A549 (cell line): Measurements from ENCODE around the gene TMTC2. TPM values are rescaled to one million over a fixed set of nuclear protein-coding genes. Genes with fewer than 3 reads are reported as not detected.
A peak's percentile ranks its signal among the peaks of the same experiment; 100 is the strongest.

Experiments
- ATAC-seq, 2 experiments: fragments of 200-7000 bp in 1 of 2; fragments of >200 bp in 1 of 2; cut with Nextera tagmentation in 1 of 2; cut with Tn5 transposase in 1 of 2; 3 replicates each; pipeline versions ENCODE4 v1.8.0 to v1.9.1; 2018 to 2020; ENCODE audit warnings: mild to moderate bottlenecking in 1 of 2, moderate library complexity in 1 of 2
- CTCF ChIA-PET: fragments of 300-600 bp; sonication (Branson Sonifier 250); formaldehyde crosslinking; extraction: SDS; loops from one replicate; lab custom pipeline; 2021; ENCODE audit warnings: antibody characterized with exemption, inconsistent platforms; lab: Yijun Ruan, JAX
- POLR2A ChIA-PET: fragments of 350-600 bp; formaldehyde crosslinking; extraction: SDS; loops from one replicate; lab custom pipeline; 2021; ENCODE audit warnings: antibody characterized with exemption, inconsistent platforms; lab: Yijun Ruan, JAX
- DNase-seq, 2 experiments: peaks; one replicate each; pipeline versions ENCODE4 v3.0.0 to v3.0.0-alpha.2; 2011 to 2016; ENCODE audit warnings: low read depth in 1 of 2, low spot score in 1 of 2
- FAIRE-seq: peaks from 2 replicates; lab custom pipeline; 2011; peaks lifted over from hg19 to GRCh38; lab: Jason Lieb, UNC
- H3K27ac ChIP-seq, 2 experiments: fragments of >200 bp; sonication (Bioruptor Twin); formaldehyde crosslinking; 3 replicates each; pipeline ENCODE4 v1.5.1; 2016 to 2017
- H3K4me1 ChIP-seq: fragments of >200 bp; sonication (Bioruptor Twin); formaldehyde crosslinking; 3 replicates; pipeline ENCODE4 v1.6.1; 2016
- H3K4me2 ChIP-seq: fragments of >200 bp; sonication (Bioruptor Twin); formaldehyde crosslinking; 3 replicates; pipeline ENCODE4 v1.6.1; 2016
- H3K4me3 ChIP-seq: fragments of >200 bp; sonication (Bioruptor Twin); formaldehyde crosslinking; 3 replicates; pipeline ENCODE4 v1.5.1; 2016
- H3K9me3 ChIP-seq: fragments of >200 bp; sonication (Bioruptor Twin); formaldehyde crosslinking; 3 replicates; pipeline ENCODE4 v1.6.1; 2016
- BCL3 ChIP-seq: fragments of >200 bp; sonication (Bioruptor Twin); formaldehyde crosslinking; IDR thresholded peaks from 3 replicates; pipeline ENCODE4 v1.6.1; 2016
- CEBPB ChIP-seq, 2 experiments: fragments of >200 bp in 1 of 2; sonication (Bioruptor Twin) in 1 of 2; formaldehyde crosslinking in 1 of 2; IDR thresholded peaks; 2 replicates each; pipeline ENCODE4 v1.6.1; 2012 to 2016
- CHD2 ChIP-seq: fragments of 150-350 bp; IDR thresholded peaks from 2 replicates; pipeline ENCODE4 v1.6.1; 2014; ENCODE audit warnings: low read length; ENCODE audit not compliant: partially characterized antibody
- CTCF ChIP-seq: fragments of >200 bp; sonication (Bioruptor Twin); formaldehyde crosslinking; IDR thresholded peaks from 3 replicates; pipeline ENCODE4 v1.5.1; 2016
- FOSB ChIP-seq: fragments of 250-450 bp; sonication (Bioruptor Pico); IDR thresholded peaks from 2 replicates; pipeline ENCODE4 v1.5.0; 2020; ENCODE audit warnings: mild to moderate bottlenecking, moderate library complexity
- HEYL ChIP-seq: fragments of 250-450 bp; sonication (Bioruptor Pico); IDR thresholded peaks from 2 replicates; pipeline ENCODE4 v1.8.0; 2021; ENCODE audit warnings: mild to moderate bottlenecking, moderate library complexity
- HOXB5 ChIP-seq: fragments of 250-450 bp; sonication (Bioruptor Pico); IDR thresholded peaks from 2 replicates; pipeline ENCODE4 v1.5.0; 2020; ENCODE audit warnings: mild to moderate bottlenecking, moderate library complexity
- JUN ChIP-seq, 2 experiments: fragments of >200 bp; sonication (Bioruptor Twin); formaldehyde crosslinking; IDR thresholded peaks; 2 replicates in 1 of 2; 3 replicates in 1 of 2; pipeline ENCODE4 v1.6.1; 2016 to 2017
- JUNB ChIP-seq: fragments of >200 bp; sonication (Bioruptor Twin); formaldehyde crosslinking; IDR thresholded peaks from 2 replicates; pipeline ENCODE4 v1.6.1; 2016
- MAFK ChIP-seq: fragments of 450-650 bp; IDR thresholded peaks from 2 replicates; pipeline ENCODE4 v1.6.1; 2014; ENCODE audit not compliant: partially characterized antibody
- MAX ChIP-seq: IDR thresholded peaks from 2 replicates; pipeline ENCODE4 v1.6.1; 2012
- NPAS2 ChIP-seq: fragments of 250-450 bp; sonication (Bioruptor Pico); IDR thresholded peaks from 2 replicates; pipeline ENCODE4 v1.8.0; 2022; ENCODE audit warnings: mild to moderate bottlenecking, moderate library complexity, borderline replicate concordance
- PBX3 ChIP-seq: IDR thresholded peaks from 2 replicates; pipeline ENCODE4 v1.6.1; 2012
- RAD21 ChIP-seq, 2 experiments: fragments of >200 bp in 1 of 2; sonication (Bioruptor Twin) in 1 of 2; formaldehyde crosslinking in 1 of 2; IDR thresholded peaks in 1 of 2; conservative IDR thresholded peaks in 1 of 2; 2 replicates in 1 of 2; 3 replicates in 1 of 2; pipeline ENCODE4 v1.6.1; 2012 to 2018; ENCODE audit warnings: inconsistent platforms in 1 of 2
- RCOR1 ChIP-seq: fragments of 150-350 bp; IDR thresholded peaks from 2 replicates; pipeline ENCODE4 v1.6.1; 2014; ENCODE audit warnings: antibody characterized with exemption, low read length, low read depth
- REST ChIP-seq: fragments of 200-600 bp; sonication (generic); IDR thresholded peaks from 2 replicates; pipeline ENCODE4 v1.6.1; 2016; ENCODE audit warnings: antibody characterized with exemption, mild to moderate bottlenecking, moderate library complexity
- TP53 ChIP-seq: fragments of 250-450 bp; sonication (Bioruptor Pico); IDR thresholded peaks from 2 replicates; pipeline ENCODE4 v1.5.0; 2021; ENCODE audit warnings: mild to moderate bottlenecking, moderate library complexity
- USF2 ChIP-seq: fragments of 450-650 bp; IDR thresholded peaks from 2 replicates; pipeline ENCODE4 v1.6.1; 2014; ENCODE audit warnings: antibody characterized with exemption
- ZFP36 ChIP-seq: fragments of 450-650 bp; IDR thresholded peaks from 2 replicates; pipeline ENCODE4 v1.6.1; 2014; ENCODE audit warnings: borderline replicate concordance; ENCODE audit not compliant: partially characterized antibody
- WGBS: methylation state at CpG from one replicate; pipeline ENCODE4 v1.1.6; 2017; ENCODE audit errors: missing lambda C conversion rate; 5-methylcytosine and 5-hydroxymethylcytosine counted together
- polyA plus RNA-seq, 4 experiments: library from polyadenylated mRNA; depleted of rRNA in 3 of 4; stranded (reverse); fragments of >200 nt; fragmentation: RNase III in 1 of 4; extraction: RNeasy Plus Mini Kit Qiagen cat#74134 plus additional on column Dnase treatment in 1 of 4; gene quantifications; 2 replicates in 3 of 4; 3 replicates in 1 of 4; pipeline ENCODE4 v1.2.3, GENCODE V29; 2011 to 2017

Gene TMTC2
- polyA plus RNA-seq, 2 of the 4 experiments (the other 2 are of a cell fraction): 1.8 to 5.3 TPM

- ChIA-PET CTCF (interaction anchor here (0.6 kb wide), 1 partner anchor 174 kb away, joined by 3 read pairs; no protein-coding TSS in a partner anchor), POLR2A (no interaction called here)
- H3K9me3 ChIP-seq: no peaks in the 10 kb centered on the region
- ATAC-seq (no peak), FAIRE-seq (peak; percentile 13), DNase-seq (no peak)
- WGBS: 14% methylated on average over 1 of the region's 1 CpG
- TF ChIP-seq BCL3 (no peak), USF2 (no peak), MAFK (no peak), HOXB5 (CRISPR knock-in tag) (no peak), PBX3 (no peak), MAX (no peak), TP53 (CRISPR knock-in tag) (no peak), ZFP36 (no peak), JUN (IDR thresholded peaks at IDR 0.05) (no peak), NPAS2 (CRISPR knock-in tag) (no peak)
- peaks cover 8% of the 10 kb centered on the region; the same call in 1 of the 3 replicates for H3K4me1 ChIP-seq
- H3K4me3 ChIP-seq: no peak overlapping the region
- no peak overlapping the region for H3K4me2 ChIP-seq
- H3K27ac ChIP-seq: no peak overlapping the region
Measured at GRCh38 chr12:82833481-82833880, 146.8 kb downstream of the TMTC2 start.

- no peak overlapping the region for H3K4me2 ChIP-seq
- peaks cover 8% of the 10 kb centered on the region; the same call in 1 of the 3 replicates for H3K4me1 ChIP-seq
- no peak for ATAC-seq
- CTCF ChIA-PET: no interaction called here
- POLR2A ChIA-PET: no interaction called here
- TF ChIP-seq HOXB5 (CRISPR knock-in tag): no peak
- TF ChIP-seq JUNB: no peak
- no peaks in the 10 kb centered on the region for H3K9me3 ChIP-seq
- H3K27ac ChIP-seq: no peak overlapping the region
- no peak for DNase-seq
- FAIRE-seq: no peak
- H3K4me3 ChIP-seq: no peak overlapping the region
Measured at GRCh38 chr12:82835217-82835616, 148.5 kb downstream of the TMTC2 start.

- CTCF ChIA-PET: interaction anchor here (0.9 kb wide), 1 partner anchor 19 kb away, joined by 3 read pairs; no protein-coding TSS in a partner anchor
- no peak for DNase-seq
- no peak for TF ChIP-seq HEYL
- no peak for TF ChIP-seq CEBPB (IDR thresholded peaks at IDR 0.05)
- no peak for TF ChIP-seq CTCF
- no peak for TF ChIP-seq FOSB (CRISPR knock-in tag)
- no peak for TF ChIP-seq CHD2
- TF ChIP-seq REST: no peak
- no peak for TF ChIP-seq RAD21 (conservative IDR thresholded peaks at IDR 0.05 in 1 of 2, IDR thresholded peaks at IDR 0.05 in 1 of 2)
- TF ChIP-seq RCOR1: no peak
Measured at GRCh38 chr12:82838131-82838551, 151.4 kb downstream of the TMTC2 start.

More at GRCh38 chr12:82838131-82838551, 151.4 kb downstream of the TMTC2 start:
- Histone ChIP-seq H3K4me3 (no peak overlapping the region), H3K4me1 (peaks cover 8% of the 10 kb centered on the region; the same call in 1 of the 3 replicates), H3K27ac (no peak overlapping the region), H3K9me3 (no peaks in the 10 kb centered on the region), H3K4me2 (no peak overlapping the region)
- ATAC-seq: no peak
- WGBS: 36% methylated on average over 1 of the region's 1 CpG
- POLR2A ChIA-PET: no interaction called here
- no peak for FAIRE-seq
